ENCODE results near the gene SLC25A43.

SLC25A43 gene

GRCh38 chrX:119393144-119393543, 6.0 kb upstream of the SLC25A43 start:
- TF ChIP-seq CTCF (conservative IDR thresholded peaks at IDR 0.05; ENCODE audit: low read depth, low read length), result no peak

GRCh38 chrX:119398587-119398973, 556 bp upstream of the SLC25A43 start:
- TF ChIP-seq CTCF (conservative IDR thresholded peaks at IDR 0.05; ENCODE audit: low read depth, low read length), result no peak
- DNase-seq (ENCODE audit: low read depth), result no peak
- peak overlapping the region; percentile 68 for H3K4me3 ChIP-seq (ENCODE audit: low read depth, low read length)

More at GRCh38 chrX:119393144-119393543, 6.0 kb upstream of the SLC25A43 start:
- no peak for DNase-seq (ENCODE audit: low read depth)
- H3K4me3 ChIP-seq (ENCODE audit: low read depth, low read length), result no peak overlapping the region

GRCh38 chrX:119399772-119400101, 601 bp downstream of the SLC25A43 start:
- no peak for TF ChIP-seq CTCF (conservative IDR thresholded peaks at IDR 0.05; ENCODE audit: low read depth, low read length)
- peak; percentile 28 for DNase-seq (ENCODE audit: low read depth)
- H3K4me3 ChIP-seq (ENCODE audit: low read depth, low read length), result peak overlapping the region; percentile 68

DNA sequence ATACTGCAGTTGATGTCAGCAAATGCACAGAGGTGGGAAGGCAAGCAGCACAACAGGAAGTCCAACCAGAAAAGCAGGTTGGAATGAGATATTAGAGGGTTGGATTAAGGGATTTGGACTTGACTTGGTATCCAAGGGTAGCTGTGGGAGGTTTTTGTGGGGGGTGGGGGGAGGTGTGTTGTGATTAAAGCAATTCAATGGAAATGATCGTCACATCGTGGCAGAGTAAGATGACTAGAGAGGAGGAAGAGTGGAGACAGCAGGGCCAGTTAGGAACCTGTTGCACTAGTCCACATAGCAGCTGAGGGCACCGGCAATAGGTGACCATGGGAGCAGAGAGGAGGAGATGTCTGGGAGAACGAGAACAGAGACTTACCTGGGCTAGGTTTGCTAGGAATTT, 2.4 kb downstream of the SLC25A43 start:
- DNase-seq (ENCODE audit: low read depth), result no peak
- TF ChIP-seq CTCF (conservative IDR thresholded peaks at IDR 0.05; ENCODE audit: low read depth, low read length), result no peak
- no peak overlapping the region for H3K4me3 ChIP-seq (ENCODE audit: low read depth, low read length)

DNA sequence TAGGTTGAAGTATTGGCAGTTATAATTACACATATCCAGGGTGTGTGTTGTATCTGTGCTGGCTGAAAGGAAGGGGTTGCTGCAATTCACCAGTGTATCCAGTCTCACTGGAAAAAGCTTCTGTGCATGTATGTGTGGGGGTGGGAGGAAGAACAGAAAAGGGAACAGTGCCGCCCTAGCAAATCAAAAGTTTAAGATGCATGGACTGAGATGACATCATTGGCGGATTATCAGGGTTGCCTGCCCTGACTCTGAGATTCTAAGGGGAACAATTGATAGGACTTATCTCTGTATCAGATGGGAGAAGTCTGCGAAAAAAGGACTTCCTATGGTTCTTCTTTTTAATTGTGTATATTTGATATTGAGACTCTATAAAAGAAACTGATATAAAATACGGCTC, 3.5 kb downstream of the SLC25A43 start:
- no peak for DNase-seq (ENCODE audit: low read depth)
- no peak overlapping the region for H3K4me3 ChIP-seq (ENCODE audit: low read depth, low read length)
- no peak for TF ChIP-seq CTCF (conservative IDR thresholded peaks at IDR 0.05; ENCODE audit: low read depth, low read length)

- no peak overlapping the region for H3K4me3 ChIP-seq (ENCODE audit: low read depth, low read length)
- no peak for TF ChIP-seq CTCF (conservative IDR thresholded peaks at IDR 0.05; ENCODE audit: low read depth, low read length)
- DNase-seq (ENCODE audit: low read depth), result no peak
Measured at GRCh38 chrX:119406776-119407175, 7.6 kb downstream of the SLC25A43 start.

GRCh38 chrX:119407681-119408080, 8.5 kb downstream of the SLC25A43 start:
- no peak overlapping the region for H3K4me3 ChIP-seq (ENCODE audit: low read depth, low read length)
- no peak for DNase-seq (ENCODE audit: low read depth)
- TF ChIP-seq CTCF (conservative IDR thresholded peaks at IDR 0.05; ENCODE audit: low read depth, low read length), result no peak
